DND-41 (cell line): ENCODE data around the gene TMEM117.

Experiments
- CTCF ChIP-seq: IDR thresholded peaks from 2 replicates; pipeline ENCODE4 v1.5.1; 2012; ENCODE audit warnings: borderline replicate concordance, low read length, moderate library complexity, mild to moderate bottlenecking; ENCODE audit not compliant: poor library complexity, severe bottlenecking; ENCODE audit errors: extremely low read depth
- EZH2 ChIP-seq: IDR thresholded peaks from 3 replicates; pipeline ENCODE4 v1.6.1; 2012; ENCODE audit warnings: borderline replicate concordance, low read depth, mild to moderate bottlenecking, moderate library complexity, low read length, inconsistent platforms; ENCODE audit not compliant: severe bottlenecking

DNA sequence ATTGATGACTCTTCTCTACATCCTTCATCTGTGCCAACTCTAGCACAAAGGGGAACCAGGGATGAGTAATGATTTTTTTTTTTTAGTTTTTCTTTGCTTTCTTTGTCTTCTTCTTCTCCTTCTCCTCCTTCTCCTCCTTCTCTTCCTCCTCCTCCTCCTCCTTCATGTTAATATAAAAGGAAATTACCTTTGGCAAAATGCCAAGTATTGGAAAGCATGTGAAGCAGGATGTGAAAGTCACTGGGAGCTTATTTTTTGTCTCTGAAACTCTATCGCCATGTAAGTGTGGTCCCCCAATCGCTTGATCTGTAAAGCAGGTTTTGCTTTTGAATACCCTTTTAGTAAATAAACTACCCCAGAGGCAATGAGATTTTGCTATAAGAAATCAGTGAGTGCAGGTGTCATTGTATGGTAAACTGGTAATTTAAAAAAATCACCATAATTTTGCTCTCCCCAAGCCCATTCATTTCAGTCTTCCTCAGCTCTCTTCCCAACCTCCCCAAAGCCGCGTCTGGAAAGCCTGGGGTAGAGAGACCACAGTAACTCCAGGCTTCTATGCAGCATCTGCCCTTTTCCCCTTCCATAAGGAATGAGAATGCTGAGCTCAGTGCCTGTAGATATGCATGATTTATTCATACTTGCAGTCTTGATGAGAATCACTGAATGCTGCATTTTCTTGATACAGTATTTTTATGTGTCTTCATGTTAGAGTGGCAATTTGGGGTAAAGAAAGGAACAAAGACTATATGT is 388.7 kb downstream of the TMEM117 start:
- TF ChIP-seq CTCF = no peak
- no peak for TF ChIP-seq EZH2
